Transverse colon (tissue), 4 donors: ENCODE results near the gene CRISP2.

ENCODE experiments used
- CTCF ChIP-seq, 5 experiments: fragments of 200-600 bp in 3 of 5; fragments of 450-650 bp in 2 of 5; sonication (generic) in 3 of 5; IDR thresholded peaks; 1 replicate in 2 of 5; 2 replicates in 3 of 5; pipeline ENCODE4 v1.5.1; 2016 to 2017; ENCODE audit warnings: antibody characterized with exemption in 5 of 5, inconsistent platforms in 3 of 5, mild to moderate bottlenecking in 2 of 5, moderate library complexity in 1 of 5
- EP300 ChIP-seq: sonication (generic); formaldehyde crosslinking; IDR thresholded peaks from one replicate; pipeline ENCODE4 v1.6.1; 2017; ENCODE audit warnings: antibody characterized with exemption, low read depth
- POLR2A ChIP-seq: fragments of 450-650 bp; IDR thresholded peaks from one replicate; pipeline ENCODE4 v1.6.1; 2016; ENCODE audit warnings: antibody characterized with exemption, mild to moderate bottlenecking, moderate library complexity
- POLR2AphosphoS5 ChIP-seq, 3 donors: sonication (generic); formaldehyde crosslinking; IDR thresholded peaks; one replicate each; pipeline ENCODE4 v1.6.1; 2016; ENCODE audit warnings: antibody characterized with exemption in 3 of 3

- no peak for TF ChIP-seq CTCF (IDR thresholded peaks at IDR 0.05)
- TF ChIP-seq POLR2A: no peak
- TF ChIP-seq EP300: no peak
- TF ChIP-seq POLR2AphosphoS5 (IDR thresholded peaks at IDR 0.05): no peak
Observed at GRCh38 chr6:49692534-49692933, 20.8 kb downstream of the CRISP2 start.
